RWPE2 (cell line): Measurements from ENCODE around the gene C1QTNF1.
A peak's percentile ranks its signal among the peaks of the same experiment; 100 is the strongest.

Experiments used
- ATAC-seq: fragments of 200-7000 bp; cut with Tn5 transposase; 3 replicates; pipeline ENCODE4 v1.9.1; 2021; ENCODE audit warnings: low read depth
- DNase-seq: peaks from one replicate; pipeline ENCODE4 v3.0.0-alpha.2; 2020; ENCODE audit warnings: low spot score
- H3K27ac ChIP-seq: fragments of 450-650 bp; 2 replicates; pipeline ENCODE4 v1.5.1; 2017; ENCODE audit warnings: mild to moderate bottlenecking; ENCODE audit not compliant: poor library complexity, severe bottlenecking
- H3K27me3 ChIP-seq: fragments of 250-450 bp; sonication (Bioruptor Pico); 2 replicates; pipeline ENCODE4 v1.5.1; 2021; ENCODE audit warnings: mild to moderate bottlenecking, moderate library complexity; ENCODE audit not compliant: insufficient read depth, poor library complexity, severe bottlenecking
- H3K36me3 ChIP-seq: fragments of 250-450 bp; sonication (Bioruptor Pico); 2 replicates; pipeline ENCODE4 v1.5.1; 2020; ENCODE audit warnings: low read depth, mild to moderate bottlenecking, moderate library complexity
- H3K4me1 ChIP-seq: fragments of 250-450 bp; sonication (Bioruptor Pico); 2 replicates; pipeline ENCODE4 v1.5.1; 2021; ENCODE audit warnings: mild to moderate bottlenecking, moderate library complexity; ENCODE audit not compliant: insufficient read depth, poor library complexity, severe bottlenecking
- H3K4me3 ChIP-seq: fragments of 250-450 bp; sonication (Bioruptor Pico); 2 replicates; pipeline ENCODE4 v1.5.1; 2021; ENCODE audit warnings: mild to moderate bottlenecking, moderate library complexity; ENCODE audit not compliant: severe bottlenecking
- H3K9me3 ChIP-seq: fragments of 250-450 bp; sonication (Bioruptor Pico); 2 replicates; pipeline ENCODE4 v1.5.1; 2021; ENCODE audit warnings: mild to moderate bottlenecking, moderate library complexity; ENCODE audit not compliant: severe bottlenecking
- CTCF ChIP-seq: fragments of 450-650 bp; IDR thresholded peaks from one replicate; pipeline ENCODE4 v1.5.1; 2017; ENCODE audit warnings: mild to moderate bottlenecking, moderate library complexity; ENCODE audit not compliant: poor library complexity, severe bottlenecking

Gene C1QTNF1

DNA sequence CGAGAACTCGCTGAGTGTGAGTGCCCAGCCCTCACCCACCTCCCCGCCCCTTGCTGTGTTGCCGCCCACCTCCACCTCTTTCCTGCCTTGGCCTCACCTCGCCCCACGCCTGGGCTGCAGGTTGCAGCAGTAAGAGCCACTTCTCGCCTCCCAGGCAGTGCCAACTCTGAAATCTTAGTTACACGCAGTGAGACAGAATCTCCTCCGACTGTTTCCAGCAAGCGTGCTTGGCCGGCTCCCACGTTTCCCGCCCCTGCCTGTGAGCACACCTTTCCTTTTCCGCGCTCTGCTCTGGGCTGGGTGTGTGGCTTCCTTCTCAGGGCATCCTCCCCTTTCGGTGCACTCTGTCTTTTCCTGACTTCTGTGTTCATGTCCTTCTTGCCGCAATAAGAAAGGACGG is 56.4 kb downstream of the C1QTNF1 start:
- Histone ChIP-seq H3K27me3 (no peaks in the 10 kb centered on the region), H3K36me3 (peaks cover 45% of the 10 kb centered on the region), H3K9me3 (no peaks in the 10 kb centered on the region), H3K27ac (no peak overlapping the region), H3K4me3 (no peak overlapping the region), H3K4me1 (peaks cover 5% of the 10 kb centered on the region)
- ATAC-seq (no peak), DNase-seq (no peak)
- no peak for TF ChIP-seq CTCF

DNA sequence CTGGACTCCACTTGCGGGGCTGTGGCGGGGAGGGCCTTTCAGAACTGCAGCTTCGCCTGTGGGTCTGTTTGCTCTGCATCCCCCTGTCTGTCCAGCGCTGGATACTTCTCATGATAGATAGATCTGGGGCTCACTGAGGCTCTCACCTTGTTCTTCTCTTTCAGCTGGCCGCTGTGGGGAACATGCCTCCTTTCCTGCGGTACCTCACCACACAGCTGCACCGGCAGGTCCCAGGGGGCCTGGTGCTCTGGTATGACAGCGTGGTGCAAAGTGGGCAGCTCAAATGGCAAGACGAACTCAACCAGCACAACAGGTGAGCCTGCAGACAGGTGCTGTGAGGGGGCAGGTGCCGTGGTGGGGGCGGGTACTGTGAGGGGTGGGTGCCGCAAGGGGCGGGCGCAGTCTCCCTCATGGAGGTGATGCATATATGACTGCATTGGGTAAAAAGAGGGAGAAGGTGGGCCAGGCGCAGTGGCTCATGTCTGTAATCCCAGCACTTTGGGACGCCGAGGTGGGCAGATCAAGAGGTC is 56.9 kb downstream of the C1QTNF1 start:
- ATAC-seq, result no peak
- H3K27ac ChIP-seq, result no peak overlapping the region
- no peak overlapping the region for H3K4me3 ChIP-seq
- H3K4me1 ChIP-seq, result peaks cover under 1% of the 10 kb centered on the region
- no peaks in the 10 kb centered on the region for H3K27me3 ChIP-seq
- DNase-seq, result no peak
- H3K36me3 ChIP-seq, result peaks cover 45% of the 10 kb centered on the region
- H3K9me3 ChIP-seq, result no peaks in the 10 kb centered on the region
- TF ChIP-seq CTCF, result no peak

DNA sequence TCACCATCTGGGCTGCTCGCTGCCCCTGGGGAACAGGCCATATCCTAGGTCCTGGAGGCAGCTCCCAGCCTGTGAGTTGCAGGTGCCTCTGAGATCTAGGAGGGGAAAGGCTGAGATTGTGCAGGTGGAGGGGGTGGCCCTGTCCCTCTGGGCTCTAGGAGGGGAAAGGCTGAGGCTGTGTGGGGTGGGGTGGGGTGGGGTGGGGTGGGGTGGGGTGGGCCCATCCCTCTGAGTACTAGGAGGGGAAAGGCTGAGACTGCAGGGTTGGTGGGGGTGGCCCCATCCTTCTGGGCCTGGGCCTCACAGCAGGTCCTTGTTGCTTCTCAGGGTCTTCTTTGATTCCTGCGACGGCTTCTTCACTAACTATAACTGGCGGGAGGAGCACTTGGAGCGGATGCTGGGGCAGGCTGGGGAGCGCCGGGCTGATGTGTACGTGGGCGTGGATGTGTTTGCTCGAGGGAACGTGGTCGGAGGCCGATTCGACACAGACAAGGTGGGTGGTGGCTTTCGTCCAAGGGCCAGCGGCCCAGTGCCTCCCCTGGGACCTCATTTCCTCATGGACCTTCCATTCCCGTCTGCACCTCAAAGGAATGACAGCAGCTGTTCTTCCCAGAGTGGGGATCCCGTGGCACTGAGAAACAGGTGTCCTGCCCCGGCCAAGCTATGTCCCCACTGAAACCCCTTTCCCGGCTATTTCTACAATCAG is 57.8 kb downstream of the C1QTNF1 start:
- ATAC-seq (no peak), DNase-seq (no peak)
- Histone ChIP-seq H3K27me3 (no peaks in the 10 kb centered on the region), H3K4me3 (no peak overlapping the region), H3K27ac (no peak overlapping the region), H3K9me3 (no peaks in the 10 kb centered on the region), H3K36me3 (peaks cover 45% of the 10 kb centered on the region), H3K4me1 (no peaks in the 10 kb centered on the region)
- TF ChIP-seq CTCF, result no peak

DNA sequence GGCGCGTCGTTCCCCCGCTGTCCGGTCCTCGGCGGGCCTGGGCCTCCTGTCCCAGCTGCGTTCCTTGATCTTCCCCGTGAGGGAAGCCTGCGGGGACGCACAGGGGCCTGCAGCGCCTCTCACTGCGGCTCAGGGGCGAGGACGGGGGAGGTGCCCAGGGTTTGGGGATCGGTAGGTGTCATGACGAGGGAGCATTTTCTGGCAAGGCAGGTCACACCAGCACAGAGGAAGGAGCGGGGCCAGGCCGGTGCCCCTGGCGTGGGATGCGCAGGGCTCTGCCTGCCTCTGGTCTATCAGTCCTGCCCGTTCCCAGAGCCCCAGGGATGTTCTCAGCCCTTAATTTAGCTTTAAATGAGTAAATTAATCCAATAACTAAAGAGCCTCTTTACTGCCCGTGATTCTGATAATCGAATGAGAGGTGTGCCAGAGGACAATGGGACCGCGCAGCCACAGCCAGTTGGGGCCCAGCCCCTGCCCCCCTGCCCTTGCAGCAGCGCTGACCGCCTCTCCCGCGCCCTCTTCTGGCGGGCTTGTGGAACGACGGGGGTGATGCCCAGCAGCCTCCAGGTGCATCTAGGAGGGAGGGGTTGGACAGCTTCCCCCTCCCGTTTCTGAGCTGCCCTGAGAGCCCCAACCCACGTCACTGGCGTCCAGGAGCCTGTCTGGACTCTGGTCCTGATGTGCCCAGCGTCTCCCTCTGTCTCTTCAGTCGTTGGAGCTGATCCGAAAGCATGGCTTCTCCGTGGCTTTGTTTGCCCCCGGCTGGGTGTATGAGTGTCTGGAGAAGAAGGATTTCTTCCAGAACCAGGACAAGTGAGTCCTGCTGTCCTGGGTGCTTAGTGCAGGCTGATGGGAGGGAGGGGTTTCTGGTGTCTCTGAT is 58.6 kb downstream of the C1QTNF1 start:
- TF ChIP-seq CTCF, result peak; percentile 79
- peaks cover 42% of the 10 kb centered on the region for H3K36me3 ChIP-seq
- no peaks in the 10 kb centered on the region for H3K27me3 ChIP-seq
- ATAC-seq (0 out of 3 replicates have a peak, but pooled peaks have one; percentile 40), DNase-seq (no peak)
- H3K4me1 ChIP-seq, result no peaks in the 10 kb centered on the region
- H3K27ac ChIP-seq, result no peak overlapping the region
- H3K9me3 ChIP-seq, result no peaks in the 10 kb centered on the region
- H3K4me3 ChIP-seq, result no peak overlapping the region
